ENCODE data around the gene IQGAP2.
"Not testable (repeated sequence)": the region's sequence is repeated elsewhere in the genome, so short reads cannot be mapped to it uniquely, and the experiment has no call there.

The IQGAP2 gene

GRCh38 chr5:76366596-76366995 lies 36.5 kb upstream of the IQGAP2 start:
- POLR2A ChIA-PET, result no interaction called here
- CTCF ChIA-PET, result interaction anchor here (0.7 to 1.3 kb wide), 3 partner anchors 10 to 28 kb away, joined by 3 to 4 read pairs (median 3); no protein-coding TSS in a partner anchor
- TF ChIP-seq CTCF (IDR thresholded peaks at IDR 0.05; ENCODE audit: control extremely low read depth, extremely low read depth, low read depth, missing control alignments), result no peak
- no peak for DNase-seq (ENCODE audit: extremely low spot score)

GRCh38 chr5:76367623-76368371 lies 35.3 kb upstream of the IQGAP2 start:
- TF ChIP-seq CTCF (IDR thresholded peaks at IDR 0.05; ENCODE audit: control extremely low read depth, extremely low read depth, low read depth, missing control alignments), result no peak
- CTCF ChIA-PET, result no interaction called here

DNA sequence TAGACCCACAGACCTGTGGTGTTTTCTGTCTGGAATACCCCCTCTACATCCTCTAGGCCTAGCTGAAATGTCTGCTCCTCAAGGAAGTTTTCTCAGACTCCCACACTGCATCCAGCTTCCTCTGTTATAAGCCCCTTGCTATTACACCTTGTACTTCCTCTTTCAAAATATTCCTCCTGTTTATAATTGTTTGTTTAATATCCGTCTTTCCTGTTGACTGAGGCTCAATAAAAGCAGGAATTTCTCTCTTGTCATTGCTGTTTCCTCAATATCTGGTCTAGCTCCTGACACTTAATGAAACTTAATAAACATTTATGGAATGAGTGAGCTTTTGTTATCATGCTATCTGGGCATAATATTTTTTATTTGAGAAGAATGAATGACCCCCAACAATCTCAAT lies 34.1 kb upstream of the IQGAP2 start:
- POLR2A ChIA-PET, result no interaction called here
- no peak for DNase-seq (ENCODE audit: extremely low spot score)
- CTCF ChIA-PET, result no interaction called here
- no peak for TF ChIP-seq CTCF (IDR thresholded peaks at IDR 0.05; ENCODE audit: control extremely low read depth, extremely low read depth, low read depth, missing control alignments)

More at GRCh38 chr5:76367623-76368371, 35.3 kb upstream of the IQGAP2 start:
- POLR2A ChIA-PET, result no interaction called here
- peak; percentile 49 for DNase-seq (ENCODE audit: extremely low spot score)

- POLR2A ChIA-PET; CTCF ChIA-PET; DNase-seq (ENCODE audit: extremely low spot score): not testable (repeated sequence)
Observed at GRCh38 chr5:76369668-76370067, 33.4 kb upstream of the IQGAP2 start.

DNA sequence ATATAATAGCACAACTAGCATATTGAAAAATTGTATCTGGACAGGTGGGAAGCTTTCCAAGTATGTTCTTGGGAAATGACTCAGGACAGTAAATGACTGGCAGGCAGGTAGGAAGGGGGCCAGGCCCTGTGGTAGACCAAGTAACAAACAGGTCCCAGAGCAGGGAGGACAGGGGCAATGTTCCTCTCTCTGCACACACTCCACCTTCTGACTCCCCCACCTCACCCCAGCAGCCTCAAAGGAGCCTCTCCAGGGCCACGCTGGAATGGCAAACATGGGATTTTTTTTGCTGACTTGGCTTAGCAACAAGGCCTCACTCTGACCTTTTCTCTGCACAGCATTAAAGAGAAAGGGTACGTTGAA lies 31.1 kb upstream of the IQGAP2 start:
- DNase-seq (ENCODE audit: extremely low spot score), result no peak
- ChIA-PET CTCF (no interaction called here), POLR2A (no interaction called here)
- TF ChIP-seq CTCF (IDR thresholded peaks at IDR 0.05; ENCODE audit: control extremely low read depth, extremely low read depth, low read depth, missing control alignments), result no peak

DNA sequence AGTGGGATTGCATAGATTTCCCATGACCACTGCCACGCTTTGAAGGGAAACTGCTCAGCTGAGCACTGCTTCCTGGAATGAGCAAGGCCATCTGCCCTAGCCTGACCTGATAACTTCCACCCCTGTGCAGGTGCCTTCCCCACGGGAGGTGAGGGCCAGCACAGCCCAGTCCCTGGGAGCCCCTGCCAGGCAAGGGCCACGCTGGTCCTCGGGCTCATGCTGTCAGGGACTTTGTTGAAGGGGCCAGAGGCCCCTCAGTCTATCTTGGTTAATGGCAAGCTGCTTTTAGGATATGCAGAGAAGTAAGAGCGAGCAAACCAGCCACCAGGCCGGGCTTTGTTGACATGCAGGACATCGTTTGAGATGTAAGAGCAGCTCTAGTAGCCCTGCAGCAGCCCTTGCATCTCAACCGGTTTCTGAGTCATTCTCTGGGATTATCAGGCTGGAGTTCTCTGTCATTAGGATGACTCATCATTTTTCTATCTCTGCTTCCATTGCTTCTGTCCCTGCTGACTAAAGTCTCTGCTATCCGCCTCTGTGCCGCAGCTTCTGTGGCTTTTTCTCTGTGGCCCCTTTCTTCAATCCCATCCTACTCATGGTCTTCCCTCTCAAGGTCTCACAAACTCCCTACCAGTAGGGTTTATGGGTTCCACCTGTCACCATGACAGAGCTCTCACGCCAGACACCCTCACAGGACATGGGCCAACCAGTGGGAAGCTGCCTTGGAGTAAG lies 30.6 kb upstream of the IQGAP2 start:
- no peak for TF ChIP-seq CTCF (IDR thresholded peaks at IDR 0.05; ENCODE audit: control extremely low read depth, extremely low read depth, low read depth, missing control alignments)
- no peak for DNase-seq (ENCODE audit: extremely low spot score)
- ChIA-PET CTCF (interaction anchor here (0.6 kb wide), 1 partner anchor 23 kb away, joined by 3 read pairs; no protein-coding TSS in a partner anchor), POLR2A (interaction anchor here (0.6 kb wide), 1 partner anchor 1142 kb away, joined by 3 read pairs; no protein-coding TSS in a partner anchor)
